ENCODE results near the gene RIBC2. TPM values are rescaled to one million over a fixed set of nuclear protein-coding genes. Genes with fewer than 3 reads are reported as not detected.

Gene RIBC2
- total RNA-seq, 3 donors from 2014 or later: 0.48 to 2.0 (median 1.3) TPM

- no peaks in the 10 kb centered on the region for H3K4me1 ChIP-seq
- H3K4me3 ChIP-seq: no peak overlapping the region
- no peak for DNase-seq (ENCODE audit: low spot score in 2 of 2)
- H3K36me3 ChIP-seq: no peaks in the 10 kb centered on the region
- intact Hi-C loops (cut with DNase I; ENCODE audit: low total_unique reads): loop anchor here (10.0 kb wide), 1 partner anchor 1195 kb away; no protein-coding TSS in a partner anchor
- H3K9me3 ChIP-seq: no peaks in the 10 kb centered on the region
- TF ChIP-seq POLR2AphosphoS5 (IDR thresholded peaks at IDR 0.05) (no peak), POLR2A (IDR thresholded peaks at IDR 0.05) (no peak), CTCF (IDR thresholded peaks at IDR 0.05) (no peak)
- no peak overlapping the region for H3K27ac ChIP-seq
- H3K27me3 ChIP-seq: no peaks in the 10 kb centered on the region
These were observed 23.9 kb upstream of the RIBC2 start for GRCh38 chr22:45389546-45389945.

GRCh38 chr22:45397806-45398205, 15.7 kb upstream of the RIBC2 start:
- Histone ChIP-seq H3K36me3 (no peaks in the 10 kb centered on the region), H3K9me3 (no peaks in the 10 kb centered on the region), H3K27me3 (no peaks in the 10 kb centered on the region), H3K27ac (no peak overlapping the region), H3K4me1 (no peaks in the 10 kb centered on the region), H3K4me3 (no peak overlapping the region)
- intact Hi-C loops (cut with DNase I; ENCODE audit: low total_unique reads): loop anchor here (5.0 kb wide), 1 partner anchor 514 kb away; no protein-coding TSS in a partner anchor
- DNase-seq (ENCODE audit: low spot score in 2 of 2): no peak
- TF ChIP-seq POLR2AphosphoS5 (IDR thresholded peaks at IDR 0.05): no peak
- no peak for TF ChIP-seq CTCF (IDR thresholded peaks at IDR 0.05)
- TF ChIP-seq POLR2A (IDR thresholded peaks at IDR 0.05): no peak

- H3K4me3 ChIP-seq: no peak overlapping the region
- no peaks in the 10 kb centered on the region for H3K4me1 ChIP-seq
- TF ChIP-seq CTCF (IDR thresholded peaks at IDR 0.05) (no peak), POLR2A (IDR thresholded peaks at IDR 0.05) (no peak), POLR2AphosphoS5 (IDR thresholded peaks at IDR 0.05) (no peak)
- no peaks in the 10 kb centered on the region for H3K36me3 ChIP-seq
- H3K9me3 ChIP-seq: no peaks in the 10 kb centered on the region
- intact Hi-C loops (cut with DNase I; ENCODE audit: low total_unique reads): loop anchor here (5.0 kb wide), 1 partner anchor 514 kb away; no protein-coding TSS in a partner anchor
- no peaks in the 10 kb centered on the region for H3K27me3 ChIP-seq
- H3K27ac ChIP-seq: no peak overlapping the region
- no peak for DNase-seq (ENCODE audit: low spot score in 2 of 2)
These were observed 15.3 kb upstream of the RIBC2 start for GRCh38 chr22:45398214-45398613.

- Histone ChIP-seq H3K9me3 (no peaks in the 10 kb centered on the region), H3K4me1 (no peaks in the 10 kb centered on the region)
- TF ChIP-seq CTCF (IDR thresholded peaks at IDR 0.05): no peak
- no peak for TF ChIP-seq POLR2A (IDR thresholded peaks at IDR 0.05)
- no peak for TF ChIP-seq POLR2AphosphoS5 (IDR thresholded peaks at IDR 0.05)
These were observed 13.6 kb upstream of the RIBC2 start for GRCh38 chr22:45399712-45400445.

GRCh38 chr22:45402466-45402985, 11.0 kb upstream of the RIBC2 start:
- no peaks in the 10 kb centered on the region for H3K27me3 ChIP-seq
- no peak overlapping the region for H3K27ac ChIP-seq
- no peak overlapping the region for H3K4me3 ChIP-seq
- H3K9me3 ChIP-seq: no peaks in the 10 kb centered on the region
- no peak for TF ChIP-seq POLR2AphosphoS5 (IDR thresholded peaks at IDR 0.05)
- no peak for TF ChIP-seq CTCF (IDR thresholded peaks at IDR 0.05)
- TF ChIP-seq POLR2A (IDR thresholded peaks at IDR 0.05): no peak
- no peaks in the 10 kb centered on the region for H3K36me3 ChIP-seq
- no peaks in the 10 kb centered on the region for H3K4me1 ChIP-seq
- intact Hi-C loops (cut with DNase I; ENCODE audit: low total_unique reads): no loop called here
- DNase-seq (ENCODE audit: low spot score in 2 of 2): no peak

More at GRCh38 chr22:45399712-45400445, 13.6 kb upstream of the RIBC2 start:
- Histone ChIP-seq H3K27me3 (no peaks in the 10 kb centered on the region), H3K36me3 (no peaks in the 10 kb centered on the region), H3K27ac (no peak overlapping the region), H3K4me3 (no peak overlapping the region)
- intact Hi-C loops (cut with DNase I; ENCODE audit: low total_unique reads): loop anchor here (5.0 kb wide), 1 partner anchor 512 kb away; no protein-coding TSS in a partner anchor
- no peak for DNase-seq (ENCODE audit: low spot score in 2 of 2)

Measured in breast epithelium (tissue), 4 donors.